ENCODE data around the gene HS3ST4. TPM values are rescaled to one million over a fixed set of nuclear protein-coding genes. Genes with fewer than 3 reads are reported as not detected.

HS3ST4 gene
- total and polyA plus RNA-seq, 2 donors (not counting 1 experiment from before 2014, with no cell fraction given), result not detected

DNA sequence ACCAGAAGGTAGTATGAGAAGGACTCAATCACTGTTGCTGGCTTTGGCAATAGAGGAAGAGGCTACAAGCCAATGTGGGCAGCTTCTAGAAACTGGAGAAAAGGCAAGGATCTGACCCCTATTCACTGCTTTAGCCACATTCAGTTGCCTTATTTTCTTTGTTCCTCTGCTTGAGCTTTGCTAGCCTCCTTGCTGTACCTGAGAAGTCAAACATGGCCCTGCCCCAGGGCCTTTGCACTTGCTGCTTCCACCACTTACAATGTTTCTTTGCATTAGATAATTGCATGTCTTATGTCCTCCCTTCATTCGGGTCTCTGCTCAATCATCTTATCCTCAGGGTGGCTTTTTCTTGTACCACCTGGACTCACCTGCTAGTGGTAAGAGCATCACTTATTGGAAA is 15.8 kb downstream of the HS3ST4 start:
- no peak overlapping the region for H3K4me2 ChIP-seq (ENCODE audit: extremely low read depth, insufficient read depth, low read length)
- no peak overlapping the region for H3K27ac ChIP-seq (ENCODE audit: insufficient read depth, low read length)
- no peaks in the 10 kb centered on the region for H3K36me3 ChIP-seq (ENCODE audit: control insufficient read depth, insufficient read depth, low read length)
- no peaks in the 10 kb centered on the region for H3K4me1 ChIP-seq (ENCODE audit: control insufficient read depth, extremely low read depth, insufficient read depth, low read length)
- no peak overlapping the region for H3K9ac ChIP-seq (ENCODE audit: insufficient read depth, low read length)
- no peaks in the 10 kb centered on the region for H3K9me3 ChIP-seq (ENCODE audit: control insufficient read depth, insufficient read depth, low read depth, low read length)
- no peak overlapping the region for H2AFZ ChIP-seq (ENCODE audit: low read length)
- TF ChIP-seq EZH2 (IDR thresholded peaks at IDR 0.05; ENCODE audit: low read length, missing control alignments), result no peak
- TF ChIP-seq, protein P1, sequence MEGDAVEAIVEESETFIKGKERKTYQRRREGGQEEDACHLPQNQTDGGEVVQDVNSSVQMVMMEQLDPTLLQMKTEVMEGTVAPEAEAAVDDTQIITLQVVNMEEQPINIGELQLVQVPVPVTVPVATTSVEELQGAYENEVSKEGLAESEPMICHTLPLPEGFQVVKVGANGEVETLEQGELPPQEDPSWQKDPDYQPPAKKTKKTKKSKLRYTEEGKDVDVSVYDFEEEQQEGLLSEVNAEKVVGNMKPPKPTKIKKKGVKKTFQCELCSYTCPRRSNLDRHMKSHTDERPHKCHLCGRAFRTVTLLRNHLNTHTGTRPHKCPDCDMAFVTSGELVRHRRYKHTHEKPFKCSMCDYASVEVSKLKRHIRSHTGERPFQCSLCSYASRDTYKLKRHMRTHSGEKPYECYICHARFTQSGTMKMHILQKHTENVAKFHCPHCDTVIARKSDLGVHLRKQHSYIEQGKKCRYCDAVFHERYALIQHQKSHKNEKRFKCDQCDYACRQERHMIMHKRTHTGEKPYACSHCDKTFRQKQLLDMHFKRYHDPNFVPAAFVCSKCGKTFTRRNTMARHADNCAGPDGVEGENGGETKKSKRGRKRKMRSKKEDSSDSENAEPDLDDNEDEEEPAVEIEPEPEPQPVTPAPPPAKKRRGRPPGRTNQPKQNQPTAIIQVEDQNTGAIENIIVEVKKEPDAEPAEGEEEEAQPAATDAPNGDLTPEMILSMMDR (conservative IDR thresholded peaks at IDR 0.05 in 1 of 2, IDR thresholded peaks at IDR 0.05 in 1 of 2; ENCODE audit: low read depth in 1 of 2, low read length in 2 of 2), result no peak
- H3K79me2 ChIP-seq (ENCODE audit: control insufficient read depth, insufficient read depth, low read length), result no peaks in the 10 kb centered on the region
- H4K20me1 ChIP-seq (ENCODE audit: control insufficient read depth, extremely low read depth, insufficient read depth, low read length), result no peaks in the 10 kb centered on the region
- H3K27me3 ChIP-seq (ENCODE audit: control insufficient read depth, insufficient read depth, low read length), result no peaks in the 10 kb centered on the region
- DNase-seq (ENCODE audit: low read depth in 2 of 2), result no peak
- no peak overlapping the region for H3K4me3 ChIP-seq (replicated peaks in 1 of 4; ENCODE audit: control extremely low read depth in 1 of 4, insufficient read depth in 1 of 4, low read depth in 3 of 4, low read length in 4 of 4)

- no peak for DNase-seq (ENCODE audit: low read depth in 2 of 2)
- Histone ChIP-seq H4K20me1 (ENCODE audit: control insufficient read depth, extremely low read depth, insufficient read depth, low read length) (no peaks in the 10 kb centered on the region), H3K9ac (ENCODE audit: insufficient read depth, low read length) (no peak overlapping the region), H3K27ac (ENCODE audit: insufficient read depth, low read length) (no peak overlapping the region), H3K4me1 (ENCODE audit: control insufficient read depth, extremely low read depth, insufficient read depth, low read length) (no peaks in the 10 kb centered on the region), H2AFZ (ENCODE audit: low read length) (no peak overlapping the region), H3K4me3 (replicated peaks in 1 of 4; ENCODE audit: control extremely low read depth in 1 of 4, insufficient read depth in 1 of 4, low read depth in 3 of 4, low read length in 4 of 4) (no peak overlapping the region), H3K36me3 (ENCODE audit: control insufficient read depth, insufficient read depth, low read length) (no peaks in the 10 kb centered on the region), H3K79me2 (ENCODE audit: control insufficient read depth, insufficient read depth, low read length) (no peaks in the 10 kb centered on the region), H3K9me3 (ENCODE audit: control insufficient read depth, insufficient read depth, low read depth, low read length) (no peaks in the 10 kb centered on the region), H3K4me2 (ENCODE audit: extremely low read depth, insufficient read depth, low read length) (no peak overlapping the region), H3K27me3 (ENCODE audit: control insufficient read depth, insufficient read depth, low read length) (no peaks in the 10 kb centered on the region)
- TF ChIP-seq, protein P1 (conservative IDR thresholded peaks at IDR 0.05 in 1 of 2, IDR thresholded peaks at IDR 0.05 in 1 of 2; ENCODE audit: low read depth in 1 of 2, low read length in 2 of 2), result no peak
- TF ChIP-seq EZH2 (IDR thresholded peaks at IDR 0.05; ENCODE audit: low read length, missing control alignments), result no peak
Measured at GRCh38 chr16:25707982-25708583, 16.3 kb downstream of the HS3ST4 start.

DNA sequence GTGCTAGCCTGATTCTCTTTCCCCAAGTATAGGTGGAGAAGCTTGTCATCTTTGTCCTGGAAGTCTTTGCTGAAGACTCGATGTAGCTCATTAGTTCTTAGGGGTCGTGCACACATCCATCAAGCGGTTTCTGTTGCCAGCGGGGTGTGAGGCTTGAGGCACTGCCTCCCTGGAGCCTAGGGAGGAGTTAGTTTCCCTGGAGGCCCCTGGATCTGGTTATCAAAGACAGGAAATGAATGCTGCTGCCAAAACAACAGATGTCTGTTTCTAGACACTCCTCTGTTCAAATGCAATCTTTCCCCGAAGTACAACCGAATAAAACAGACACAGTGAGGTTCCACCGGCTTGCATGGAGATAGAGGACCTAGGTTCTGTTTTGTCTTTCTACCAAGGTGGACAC is 17.5 kb downstream of the HS3ST4 start:
- H3K9ac ChIP-seq (ENCODE audit: insufficient read depth, low read length), result no peak overlapping the region
- H3K4me1 ChIP-seq (ENCODE audit: control insufficient read depth, extremely low read depth, insufficient read depth, low read length), result no peaks in the 10 kb centered on the region
- no peaks in the 10 kb centered on the region for H3K9me3 ChIP-seq (ENCODE audit: control insufficient read depth, insufficient read depth, low read depth, low read length)
- H3K27ac ChIP-seq (ENCODE audit: insufficient read depth, low read length), result no peak overlapping the region
- no peak overlapping the region for H2AFZ ChIP-seq (ENCODE audit: low read length)
- H3K4me2 ChIP-seq (ENCODE audit: extremely low read depth, insufficient read depth, low read length), result no peak overlapping the region
- DNase-seq (ENCODE audit: low read depth in 2 of 2), result no peak
- TF ChIP-seq EZH2 (IDR thresholded peaks at IDR 0.05; ENCODE audit: low read length, missing control alignments), result no peak
- TF ChIP-seq, protein P1 (conservative IDR thresholded peaks at IDR 0.05 in 1 of 2, IDR thresholded peaks at IDR 0.05 in 1 of 2; ENCODE audit: low read depth in 1 of 2, low read length in 2 of 2), result no peak
- no peaks in the 10 kb centered on the region for H3K27me3 ChIP-seq (ENCODE audit: control insufficient read depth, insufficient read depth, low read length)
- H3K79me2 ChIP-seq (ENCODE audit: control insufficient read depth, insufficient read depth, low read length), result no peaks in the 10 kb centered on the region
- no peaks in the 10 kb centered on the region for H3K36me3 ChIP-seq (ENCODE audit: control insufficient read depth, insufficient read depth, low read length)
- no peak overlapping the region for H3K4me3 ChIP-seq (replicated peaks in 1 of 4; ENCODE audit: control extremely low read depth in 1 of 4, insufficient read depth in 1 of 4, low read depth in 3 of 4, low read length in 4 of 4)
- H4K20me1 ChIP-seq (ENCODE audit: control insufficient read depth, extremely low read depth, insufficient read depth, low read length), result no peaks in the 10 kb centered on the region
